T-cell (primary cell): ENCODE results near the gene MON1B. TPM values are rescaled to one million over a fixed set of nuclear protein-coding genes. Genes with fewer than 3 reads are reported as not detected.
"Not testable (repeated sequence)": the region's sequence is repeated elsewhere in the genome, so short reads cannot be mapped to it uniquely, and the experiment has no call there.

Experiments used
- ATAC-seq, 4 experiments: fragments of 200-7000 bp in 3 of 4; fragments of 150-1000 bp in 1 of 4; cut with Tn5 transposase; replicated peaks in 1 of 4; 1 replicate in 3 of 4; 2 replicates in 1 of 4; pipeline ENCODE4 v1.10.0; 2021; ENCODE audit warnings: moderate library complexity in 3 of 4, mild to moderate bottlenecking in 2 of 4, moderate number of reproducible peaks in 1 of 4
- CTCF ChIA-PET, 2 donors: fragments of 300-600 bp; sonication (Branson Sonifier 250); formaldehyde crosslinking; loops; one replicate each; lab custom pipeline; 2022; ENCODE audit warnings: antibody characterized with exemption in 2 of 2; lab: Charles Lee
- POLR2A ChIA-PET, 2 donors: fragments of 300-600 bp; sonication (Branson Sonifier 250); formaldehyde crosslinking; loops; one replicate each; lab custom pipeline; 2022; ENCODE audit warnings: antibody characterized with exemption in 2 of 2; lab: Charles Lee
- DNase-seq, 35 experiments: peaks; one replicate each; pipeline versions ENCODE4 v3.0.0 to v3.0.0-alpha.2; 2013 to 2023
- H3K27ac ChIP-seq: one replicate; pipeline ENCODE4 v1.5.1; 2013; ENCODE audit warnings: low read length
- H3K27me3 ChIP-seq, 2 experiments: replicated peaks in 1 of 2; 1 replicate in 1 of 2; 2 replicates in 1 of 2; pipeline versions ENCODE4 v1.6.1 to v1.7.0; 2013; ENCODE audit warnings: low read length in 1 of 2, mixed read lengths in 1 of 2; ENCODE audit not compliant: control insufficient read depth in 2 of 2, insufficient read depth in 2 of 2; ENCODE audit errors: extremely low read depth in 1 of 2
- H3K36me3 ChIP-seq, 2 donors: 1 replicate in 1 of 2; 2 replicates in 1 of 2; pipeline versions ENCODE4 v1.6.1 to v1.7.0; 2013; ENCODE audit warnings: low read length in 1 of 2; ENCODE audit not compliant: control insufficient read depth in 2 of 2, insufficient read depth in 1 of 2; ENCODE audit errors: extremely low read depth in 1 of 2
- H3K4me1 ChIP-seq, 2 experiments: 1 replicate in 1 of 2; 2 replicates in 1 of 2; pipeline versions ENCODE4 v1.6.1 to v1.7.0; 2013; ENCODE audit warnings: low read length in 2 of 2, mixed read lengths in 1 of 2; ENCODE audit not compliant: insufficient read depth in 2 of 2, control insufficient read depth in 1 of 2; ENCODE audit errors: extremely low read depth in 1 of 2
- H3K4me3 ChIP-seq, 2 donors: 1 replicate in 1 of 2; 2 replicates in 1 of 2; pipeline versions ENCODE4 v1.5.1 to v1.7.0; 2013; ENCODE audit warnings: mild to moderate bottlenecking in 2 of 2, low read length in 1 of 2, moderate library complexity in 1 of 2; ENCODE audit not compliant: control insufficient read depth in 1 of 2; ENCODE audit errors: extremely low read depth in 1 of 2
- H3K9me3 ChIP-seq: 2 replicates; pipeline ENCODE4 v1.7.0; 2013
- H3K27ac Mint-ChIP-seq, 2 donors: one replicate each; pipeline ENCODE4 v1.8.0; 2020 to 2021; ENCODE audit warnings: mild to moderate bottlenecking in 2 of 2, mixed read lengths in 2 of 2
- H3K27me3 Mint-ChIP-seq, 2 donors: one replicate each; pipeline ENCODE4 v1.8.0; 2021 to 2022; ENCODE audit warnings: mixed read lengths in 2 of 2
- H3K36me3 Mint-ChIP-seq: one replicate; pipeline ENCODE4 v1.8.0; 2021; ENCODE audit warnings: mixed read lengths
- H3K4me1 Mint-ChIP-seq, 3 donors: one replicate each; pipeline ENCODE4 v1.8.0; 2020 to 2022; ENCODE audit warnings: mixed read lengths in 3 of 3, mild to moderate bottlenecking in 1 of 3
- H3K4me3 Mint-ChIP-seq, 3 donors: one replicate each; pipeline ENCODE4 v1.8.0; 2020 to 2022; ENCODE audit warnings: mild to moderate bottlenecking in 3 of 3, mixed read lengths in 3 of 3, moderate library complexity in 3 of 3
- H3K9me3 Mint-ChIP-seq, 3 donors: one replicate each; pipeline ENCODE4 v1.8.0; 2020 to 2022; ENCODE audit warnings: mixed read lengths in 3 of 3
- WGBS: methylation state at CpG from one replicate; pipeline ENCODE4 v1.1.5; 2013; ENCODE audit warnings: missing lambda C conversion rate; ENCODE audit not compliant: insufficient coverage; 5-methylcytosine and 5-hydroxymethylcytosine counted together
- total RNA-seq, 35 experiments: library from RNA in 6 of 35; stranded (reverse) in 6 of 35; fragments of 120-200 nt in 1 of 35; gene quantifications; one replicate each; pipeline versions ENCODE4 v1.2.1 to v1.2.4 and lab custom pipeline; 2013 to 2026

The MON1B gene
- total RNA-seq, 5 donors from 2014 or later (not counting 1 experiment from before 2014, with no cell fraction given) = 60.8 to 91.8 (median 81.9) TPM

DNA sequence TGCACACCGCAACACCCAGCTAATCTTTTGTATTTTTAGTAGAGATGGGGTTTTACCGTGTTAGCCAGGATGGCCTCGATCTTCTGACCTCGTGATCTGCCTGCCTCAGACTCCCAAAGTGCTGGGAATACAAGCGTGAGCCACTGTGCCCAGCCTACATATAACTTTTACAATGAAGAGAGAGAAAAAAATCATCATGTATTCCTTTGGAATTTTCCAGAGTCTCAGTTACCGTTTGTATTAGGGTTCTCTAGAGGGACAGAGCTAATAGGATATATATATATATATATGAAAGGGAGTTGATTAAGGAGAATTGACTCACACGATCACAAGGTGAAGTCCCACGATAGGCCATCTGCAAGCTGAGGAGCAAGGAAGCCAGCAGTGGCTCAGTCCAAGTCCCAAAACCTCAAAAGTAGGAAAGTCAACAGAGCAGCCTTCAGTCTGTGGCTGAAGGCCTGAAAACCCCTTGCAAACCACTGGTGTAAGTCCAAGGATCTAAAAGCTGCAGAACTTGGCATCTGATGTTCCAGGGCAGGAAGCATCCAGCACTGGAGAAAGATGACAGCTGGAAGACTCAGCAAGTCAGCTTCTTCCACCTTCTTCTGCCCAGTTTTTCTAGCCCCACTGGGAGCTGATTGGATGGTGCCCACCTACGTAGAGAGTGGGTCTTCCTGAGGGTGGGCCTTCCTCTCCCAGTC is 25.3 kb upstream of the MON1B start:
- POLR2A ChIA-PET, H3K4me3 Mint-ChIP-seq, DNase-seq, H3K4me1 ChIP-seq, H3K9me3 ChIP-seq, H3K27me3 ChIP-seq, CTCF ChIA-PET, H3K27ac Mint-ChIP-seq, H3K9me3 Mint-ChIP-seq, H3K4me3 ChIP-seq, ATAC-seq, H3K36me3 ChIP-seq, H3K27ac ChIP-seq, H3K36me3 Mint-ChIP-seq, H3K4me1 Mint-ChIP-seq: not testable (repeated sequence)
- 78% methylated on average over 4 of the region's 9 CpGs for WGBS
- H3K27me3 Mint-ChIP-seq = peaks cover 28 to 32% of the 10 kb centered on the region in 2 donors

- H3K27ac ChIP-seq = no peak overlapping the region
- Mint-ChIP-seq H3K9me3 (no peaks in the 10 kb centered on the region), H3K4me1 (no peaks in the 10 kb centered on the region), H3K36me3 (no peaks in the 10 kb centered on the region), H3K4me3 (no peak overlapping the region), H3K27ac (no peak overlapping the region), H3K27me3 (peaks cover 31 to 35% of the 10 kb centered on the region in 2 donors)
- DNase-seq = no peak
- ChIA-PET POLR2A (no interaction called here), CTCF (no interaction called here)
- H3K36me3 ChIP-seq = no peaks in the 10 kb centered on the region
- no peaks in the 10 kb centered on the region for H3K4me1 ChIP-seq
- no peak overlapping the region for H3K4me3 ChIP-seq
- no peaks in the 10 kb centered on the region for H3K9me3 ChIP-seq
- ATAC-seq = no peak
- no CpG with 5 or more reads among the region's 2 CpGs for WGBS
- peaks cover 0 to 7% of the 10 kb centered on the region in 2 experiments for H3K27me3 ChIP-seq
Measured at GRCh38 chr16:77166726-77167125, 24.3 kb upstream of the MON1B start.

GRCh38 chr16:77168901-77169300 is 22.1 kb upstream of the MON1B start:
- POLR2A ChIA-PET = no interaction called here
- H3K27me3 Mint-ChIP-seq = peaks cover 32 to 35% of the 10 kb centered on the region in 2 donors

DNA sequence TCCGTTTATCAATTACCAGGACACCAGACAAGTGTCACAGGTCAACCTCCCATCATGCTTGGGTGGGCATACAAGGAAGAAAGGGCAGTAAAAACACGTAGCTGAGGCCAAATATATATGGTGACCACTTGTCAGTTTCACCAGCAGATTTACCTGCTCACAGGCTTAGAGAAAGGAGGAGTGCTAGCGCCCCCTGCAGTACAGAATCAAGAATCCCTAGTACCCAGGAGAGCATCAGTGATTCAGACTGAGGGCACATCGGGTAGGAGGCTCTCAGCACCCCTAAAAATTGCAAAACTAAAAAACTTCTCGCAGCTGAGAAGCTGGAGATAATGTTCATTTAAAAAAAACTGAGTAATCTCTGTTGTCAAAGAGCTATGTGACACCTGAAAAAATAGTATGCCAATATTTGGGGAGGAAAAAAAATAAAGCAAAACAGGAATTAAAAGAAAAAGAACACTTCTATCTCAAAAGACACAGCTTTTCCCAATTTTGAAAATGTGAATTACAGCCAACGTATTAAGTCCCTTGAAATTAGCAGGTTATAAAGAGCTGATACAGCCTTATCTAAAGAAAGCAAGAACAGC is 21.2 kb upstream of the MON1B start:
- Histone ChIP-seq H3K27ac (no peak overlapping the region), H3K4me1 (no peaks in the 10 kb centered on the region), H3K4me3 (no peak overlapping the region), H3K9me3 (no peaks in the 10 kb centered on the region), H3K36me3 (no peaks in the 10 kb centered on the region), H3K27me3 (peaks cover 0 to 7% of the 10 kb centered on the region in 2 experiments)
- ATAC-seq (no peak), DNase-seq (peak in 25 of 35 experiments; percentile 7 to 64 (median 28))
- Mint-ChIP-seq H3K4me3 (no peak overlapping the region), H3K36me3 (no peaks in the 10 kb centered on the region), H3K4me1 (no peaks in the 10 kb centered on the region), H3K27ac (no peak overlapping the region), H3K27me3 (peaks cover 38 to 40% of the 10 kb centered on the region in 2 donors), H3K9me3 (no peaks in the 10 kb centered on the region)
- WGBS = 46% methylated on average over 2 of the region's 6 CpGs
- CTCF ChIA-PET = interaction anchor here (0.7 to 1.3 kb wide), 5 partner anchors 10 to 1970 kb away, joined by 3 to 6 read pairs (median 3); no protein-coding TSS in a partner anchor
- POLR2A ChIA-PET = no interaction called here

More at GRCh38 chr16:77168901-77169300, 22.1 kb upstream of the MON1B start:
- H3K4me1 Mint-ChIP-seq = no peaks in the 10 kb centered on the region
- no peak overlapping the region for H3K27ac Mint-ChIP-seq
- no peaks in the 10 kb centered on the region for H3K9me3 Mint-ChIP-seq
- H3K4me1 ChIP-seq = no peaks in the 10 kb centered on the region
- H3K9me3 ChIP-seq = no peaks in the 10 kb centered on the region
- CTCF ChIA-PET = interaction anchor here in 1 of 2 donors (0.6 to 1.1 kb wide), 2 partner anchors 69 to 1967 kb away, joined by 3 read pairs; no protein-coding TSS in a partner anchor
- DNase-seq (no peak), ATAC-seq (no peak)
- peaks cover 0 to 7% of the 10 kb centered on the region in 2 experiments for H3K27me3 ChIP-seq
- no peak overlapping the region for H3K4me3 ChIP-seq
- H3K36me3 ChIP-seq = no peaks in the 10 kb centered on the region
- no peak overlapping the region for H3K4me3 Mint-ChIP-seq
- no peaks in the 10 kb centered on the region for H3K36me3 Mint-ChIP-seq
- 33% methylated on average over 1 of the region's 4 CpGs for WGBS
- no peak overlapping the region for H3K27ac ChIP-seq

DNA sequence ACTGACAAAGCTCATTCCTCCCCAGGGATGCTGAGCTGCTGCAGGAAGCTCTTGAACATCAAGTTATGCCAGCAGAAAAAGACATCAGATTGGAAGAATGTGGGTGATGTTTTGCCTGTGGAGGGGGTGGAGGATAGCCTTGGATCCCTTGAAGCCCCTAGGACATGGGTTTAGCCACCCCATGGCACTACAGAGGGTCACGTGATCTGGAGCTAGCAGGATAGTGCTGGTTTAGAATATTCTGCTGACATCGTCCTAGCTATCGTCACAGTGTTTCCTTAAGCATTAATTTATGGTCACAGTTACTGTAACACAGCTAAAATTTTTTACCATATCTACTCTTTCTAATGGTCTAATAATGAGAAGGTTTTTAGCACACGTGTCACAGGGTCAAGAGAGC is 20.2 kb upstream of the MON1B start:
- Histone ChIP-seq H3K27me3 (peaks cover 0 to 7% of the 10 kb centered on the region in 2 experiments), H3K36me3 (no peaks in the 10 kb centered on the region), H3K4me3 (no peak overlapping the region), H3K27ac (no peak overlapping the region), H3K4me1 (no peaks in the 10 kb centered on the region), H3K9me3 (no peaks in the 10 kb centered on the region)
- no peaks in the 10 kb centered on the region for H3K9me3 Mint-ChIP-seq
- H3K4me3 Mint-ChIP-seq = no peak overlapping the region
- no peak overlapping the region for H3K27ac Mint-ChIP-seq
- DNase-seq = no peak
- peaks cover 41 to 45% of the 10 kb centered on the region in 2 donors for H3K27me3 Mint-ChIP-seq
- POLR2A ChIA-PET = interaction anchor here in 1 of 2 donors (0.5 kb wide), 1 partner anchor 108 kb away, joined by 3 read pairs; no protein-coding TSS in a partner anchor
- H3K36me3 Mint-ChIP-seq = no peaks in the 10 kb centered on the region
- CTCF ChIA-PET = interaction anchor here (0.6 to 1.6 kb wide), 12 partner anchors 8 to 1972 kb away, joined by 3 to 6 read pairs (median 4); no protein-coding TSS in a partner anchor
- ATAC-seq = no peak
- H3K4me1 Mint-ChIP-seq = no peaks in the 10 kb centered on the region
- no CpG with 5 or more reads among the region's 4 CpGs for WGBS

DNA sequence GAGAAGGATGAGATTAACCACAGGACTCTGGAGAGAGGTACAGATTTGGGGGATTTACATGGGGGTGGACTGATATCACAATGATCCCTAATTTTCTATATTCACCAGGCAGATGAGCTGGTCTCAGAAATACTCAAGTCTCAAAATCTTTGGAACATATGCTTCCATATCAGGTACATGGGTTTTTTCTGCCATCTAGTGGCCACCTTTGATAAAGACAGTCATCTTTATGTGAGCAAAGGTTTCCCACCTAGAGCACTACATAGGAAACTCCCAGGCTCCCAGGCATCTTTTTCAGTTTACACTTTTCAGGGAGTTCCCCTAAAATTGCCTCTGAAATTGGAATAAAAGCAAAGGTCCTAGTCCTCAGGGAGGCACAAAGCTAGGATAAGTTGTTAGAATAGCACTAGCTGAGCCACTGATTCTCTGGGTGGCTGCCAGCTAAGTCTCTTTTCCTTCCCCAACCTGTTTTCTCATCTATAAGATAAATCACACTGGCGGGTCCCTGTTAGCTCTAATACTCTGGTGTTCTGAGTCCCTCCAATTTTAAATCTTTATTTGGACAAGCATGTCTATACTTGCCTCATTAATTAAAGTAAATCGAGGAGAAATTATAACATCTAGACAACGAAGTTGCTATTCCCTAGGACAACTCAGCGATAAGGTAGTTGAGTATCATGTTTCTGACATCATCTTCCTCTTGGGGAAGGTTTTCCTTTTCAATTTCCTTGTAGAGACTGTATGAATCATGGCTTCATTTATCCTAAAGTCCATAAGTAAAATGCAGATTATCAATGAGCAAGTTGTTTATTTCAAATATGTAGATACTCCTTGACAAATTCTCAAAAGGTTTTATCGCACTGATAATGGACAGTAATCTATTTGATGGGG is 19.0 kb upstream of the MON1B start:
- POLR2A ChIA-PET = no interaction called here
- DNase-seq = peak in 7 of 35 experiments; percentile 18 to 71 (median 34)

More for the DNA sequence above, 19.0 kb upstream of the MON1B start:
- H3K4me3 ChIP-seq = no peak overlapping the region
- Mint-ChIP-seq H3K4me1 (no peaks in the 10 kb centered on the region), H3K36me3 (no peaks in the 10 kb centered on the region), H3K4me3 (no peak overlapping the region), H3K27ac (no peak overlapping the region), H3K9me3 (no peaks in the 10 kb centered on the region), H3K27me3 (peaks cover 43 to 50% of the 10 kb centered on the region in 2 donors)
- WGBS = no CpG with 5 or more reads among the region's 5 CpGs
- peaks cover 0 to 4% of the 10 kb centered on the region in 2 experiments for H3K27me3 ChIP-seq
- no peaks in the 10 kb centered on the region for H3K36me3 ChIP-seq
- H3K4me1 ChIP-seq = no peaks in the 10 kb centered on the region
- H3K9me3 ChIP-seq = no peaks in the 10 kb centered on the region
- ATAC-seq = peak; percentile 60 to 70 (median 64)
- CTCF ChIA-PET = interaction anchor here (0.5 to 1.6 kb wide), 12 partner anchors 7 to 1973 kb away, joined by 3 to 6 read pairs (median 3); no protein-coding TSS in a partner anchor
- H3K27ac ChIP-seq = no peak overlapping the region
